Esophagus squamous epithelium (tissue), 4 donors: ENCODE data around the gene VAT1L.

Experiments used
- POLR2A ChIP-seq, 4 donors: fragments of 450-650 bp; IDR thresholded peaks; one replicate each; pipeline ENCODE4 v1.6.1; 2017; ENCODE audit warnings: antibody characterized with exemption in 4 of 4, mild to moderate bottlenecking in 4 of 4, moderate library complexity in 3 of 4
- TF ChIP-seq, protein P1 (sequence below), 6 experiments: fragments of 450-650 bp in 4 of 6; fragments of 200-600 bp in 2 of 6; sonication (generic) in 2 of 6; IDR thresholded peaks; one replicate each; pipeline ENCODE4 v1.5.1; 2016 to 2019; ENCODE audit warnings: antibody characterized with exemption in 6 of 6, mild to moderate bottlenecking in 4 of 6, moderate library complexity in 4 of 6

GRCh38 chr16:77972062-77972392 is 183.7 kb downstream of the VAT1L start:
- TF ChIP-seq, protein P1, sequence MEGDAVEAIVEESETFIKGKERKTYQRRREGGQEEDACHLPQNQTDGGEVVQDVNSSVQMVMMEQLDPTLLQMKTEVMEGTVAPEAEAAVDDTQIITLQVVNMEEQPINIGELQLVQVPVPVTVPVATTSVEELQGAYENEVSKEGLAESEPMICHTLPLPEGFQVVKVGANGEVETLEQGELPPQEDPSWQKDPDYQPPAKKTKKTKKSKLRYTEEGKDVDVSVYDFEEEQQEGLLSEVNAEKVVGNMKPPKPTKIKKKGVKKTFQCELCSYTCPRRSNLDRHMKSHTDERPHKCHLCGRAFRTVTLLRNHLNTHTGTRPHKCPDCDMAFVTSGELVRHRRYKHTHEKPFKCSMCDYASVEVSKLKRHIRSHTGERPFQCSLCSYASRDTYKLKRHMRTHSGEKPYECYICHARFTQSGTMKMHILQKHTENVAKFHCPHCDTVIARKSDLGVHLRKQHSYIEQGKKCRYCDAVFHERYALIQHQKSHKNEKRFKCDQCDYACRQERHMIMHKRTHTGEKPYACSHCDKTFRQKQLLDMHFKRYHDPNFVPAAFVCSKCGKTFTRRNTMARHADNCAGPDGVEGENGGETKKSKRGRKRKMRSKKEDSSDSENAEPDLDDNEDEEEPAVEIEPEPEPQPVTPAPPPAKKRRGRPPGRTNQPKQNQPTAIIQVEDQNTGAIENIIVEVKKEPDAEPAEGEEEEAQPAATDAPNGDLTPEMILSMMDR (IDR thresholded peaks at IDR 0.05), result no peak
- TF ChIP-seq POLR2A (IDR thresholded peaks at IDR 0.05), result no peak
